H1 (cell line): ENCODE results near the gene CXCR1. TPM values are rescaled to one million over a fixed set of nuclear protein-coding genes. Genes with fewer than 3 reads are reported as not detected.
"Not testable (repeated sequence)": the region's sequence is repeated elsewhere in the genome, so short reads cannot be mapped to it uniquely, and the experiment has no call there.

Experiments used
- CTCF ChIA-PET: fragments of 300-600 bp; sonication (Branson Sonifier 250); formaldehyde crosslinking; loops from one replicate; lab custom pipeline; 2021; ENCODE audit not compliant: partially characterized antibody; lab: Charles Lee
- POLR2A ChIA-PET: fragments of 300-600 bp; sonication (Branson Sonifier 250); formaldehyde crosslinking; loops from one replicate; lab custom pipeline; 2021; ENCODE audit warnings: inconsistent platforms; ENCODE audit not compliant: partially characterized antibody; lab: Charles Lee
- DNase-seq, 2 experiments: peaks; one replicate each; pipeline versions ENCODE4 v3.0.0 to v3.0.0-alpha.2; 2010 to 2022; ENCODE audit warnings: low spot score in 2 of 2, low read depth in 1 of 2, mixed read lengths in 1 of 2
- FAIRE-seq: peaks from 2 replicates; lab custom pipeline; 2011; peaks lifted over from hg19 to GRCh38; lab: Jason Lieb, UNC
- H2AFZ ChIP-seq: 2 replicates; pipeline ENCODE4 v1.8.1; 2012; ENCODE audit warnings: low read length, inconsistent platforms
- H2AK5ac ChIP-seq: 2 replicates; pipeline ENCODE4 v1.6.1; 2013; ENCODE audit warnings: low read depth, low read length
- H2BK120ac ChIP-seq: replicated peaks from 2 replicates; pipeline ENCODE3; 2013; ENCODE audit warnings: low read depth, low read length, inconsistent platforms
- H2BK12ac ChIP-seq: 2 replicates; pipeline ENCODE4 v1.6.1; 2013; ENCODE audit warnings: low read depth, low read length
- H2BK15ac ChIP-seq: 2 replicates; pipeline ENCODE4 v1.6.1; 2013; ENCODE audit warnings: low read length
- H2BK20ac ChIP-seq: 2 replicates; pipeline ENCODE4 v1.6.1; 2013; ENCODE audit warnings: low read length
- H2BK5ac ChIP-seq: 2 replicates; pipeline ENCODE4 v1.6.1; 2013; ENCODE audit warnings: low read depth, low read length
- H3K14ac ChIP-seq: 2 replicates; pipeline ENCODE4 v1.6.1; 2013; ENCODE audit warnings: inconsistent platforms; ENCODE audit not compliant: insufficient read length
- H3K18ac ChIP-seq: 2 replicates; pipeline ENCODE4 v1.6.1; 2013; ENCODE audit warnings: low read length; ENCODE audit errors: extremely low read depth
- H3K23ac ChIP-seq: 2 replicates; pipeline ENCODE4 v1.6.1; 2013; ENCODE audit warnings: inconsistent platforms; ENCODE audit not compliant: insufficient read length
- H3K23me2 ChIP-seq: 2 replicates; pipeline ENCODE4 v1.6.1; 2013; ENCODE audit warnings: low read depth, low read length
- H3K27ac ChIP-seq: 2 replicates; pipeline ENCODE4 v1.6.1; 2011; ENCODE audit warnings: low read depth, low read length, inconsistent platforms
- H3K27me3 ChIP-seq, 4 experiments: replicated peaks in 1 of 4; 1 replicate in 1 of 4; 2 replicates in 3 of 4; pipeline versions ENCODE4 v1.6.1 to v1.8.1; 2011 to 2013; ENCODE audit warnings: low read length in 3 of 4, mild to moderate bottlenecking in 3 of 4, inconsistent platforms in 2 of 4, mixed read lengths in 2 of 4, moderate library complexity in 1 of 4; ENCODE audit not compliant: control insufficient read depth in 3 of 4, insufficient read depth in 3 of 4; ENCODE audit errors: extremely low read depth in 1 of 4
- H3K36me3 ChIP-seq, 4 experiments: 2 replicates each; pipeline versions ENCODE4 v1.6.1 to v1.8.1; 2011 to 2013; ENCODE audit warnings: mild to moderate bottlenecking in 4 of 4, low read length in 3 of 4, moderate library complexity in 2 of 4, control low read depth in 1 of 4, inconsistent platforms in 1 of 4; ENCODE audit not compliant: insufficient read depth in 4 of 4, control insufficient read depth in 2 of 4
- H3K4ac ChIP-seq: replicated peaks from 2 replicates; pipeline ENCODE3; 2013; ENCODE audit warnings: low read length, low read depth, mixed read lengths, inconsistent platforms; ENCODE audit not compliant: insufficient read length
- H3K4me1 ChIP-seq, 4 experiments: replicated peaks in 1 of 4; 1 replicate in 1 of 4; 2 replicates in 3 of 4; pipeline versions ENCODE4 v1.6.1 to v1.8.1; 2011 to 2013; ENCODE audit warnings: low read length in 3 of 4, inconsistent platforms in 2 of 4, mixed read lengths in 1 of 4; ENCODE audit not compliant: insufficient read depth in 4 of 4, control insufficient read depth in 3 of 4
- H3K4me2 ChIP-seq, 2 experiments: 2 replicates each; pipeline versions ENCODE4 v1.6.1 to v1.8.1; 2011 to 2013; ENCODE audit warnings: low read depth in 2 of 2, low read length in 2 of 2, control low read depth in 1 of 2, inconsistent platforms in 1 of 2, mild to moderate bottlenecking in 1 of 2; ENCODE audit not compliant: insufficient read depth in 1 of 2
- H3K4me3 ChIP-seq, 4 experiments: fragments of 200-600, 300-600 bp in 1 of 4; sonication (generic), shearing (Covaris generic), sonication (Bioruptor Twin) in 1 of 4; 2 replicates each; pipeline versions ENCODE4 v1.5.1 to v1.8.1; 2011 to 2016; ENCODE audit warnings: low read length in 4 of 4, low read depth in 3 of 4, control low read depth in 2 of 4, inconsistent platforms in 2 of 4, mild to moderate bottlenecking in 2 of 4, mixed read lengths in 1 of 4, moderate library complexity in 1 of 4; ENCODE audit not compliant: insufficient read depth in 2 of 4; ENCODE audit errors: extremely low read depth in 1 of 4
- H3K56ac ChIP-seq: replicated peaks from 2 replicates; pipeline ENCODE3; 2013; ENCODE audit warnings: low read depth, mild to moderate bottlenecking, mixed read lengths, low read length, inconsistent platforms; ENCODE audit not compliant: insufficient read length
- H3K79me1 ChIP-seq: 2 replicates; pipeline ENCODE4 v1.6.1; 2013; ENCODE audit warnings: low read depth, low read length, control low read depth
- H3K79me2 ChIP-seq, 2 experiments: 2 replicates each; pipeline versions ENCODE4 v1.6.1 to v1.8.1; 2012 to 2013; ENCODE audit warnings: low read length in 2 of 2, mild to moderate bottlenecking in 2 of 2, inconsistent platforms in 1 of 2; ENCODE audit not compliant: insufficient read depth in 2 of 2, control insufficient read depth in 1 of 2
- H3K9ac ChIP-seq, 4 experiments: replicated peaks in 1 of 4; 1 replicate in 1 of 4; 2 replicates in 3 of 4; pipeline versions ENCODE4 v1.6.1 to v1.8.1; 2011 to 2013; ENCODE audit warnings: low read depth in 3 of 4, low read length in 3 of 4, control low read depth in 2 of 4, mild to moderate bottlenecking in 2 of 4, moderate library complexity in 2 of 4, inconsistent platforms in 1 of 4; ENCODE audit errors: extremely low read depth in 1 of 4
- H3K9me3 ChIP-seq, 2 experiments: 2 replicates each; pipeline versions ENCODE4 v1.6.1 to v1.8.1; 2012 to 2013; ENCODE audit warnings: mild to moderate bottlenecking in 2 of 2, moderate library complexity in 2 of 2, control low read depth in 1 of 2, inconsistent platforms in 1 of 2, low read depth in 1 of 2, low read length in 1 of 2, mixed read lengths in 1 of 2; ENCODE audit not compliant: insufficient read depth in 2 of 2
- H4K20me1 ChIP-seq, 2 experiments: replicated peaks in 1 of 2; 2 replicates each; pipeline versions ENCODE3 to v1.8.1; 2011 to 2013; ENCODE audit warnings: inconsistent platforms in 2 of 2, low read length in 2 of 2, mild to moderate bottlenecking in 1 of 2; ENCODE audit not compliant: insufficient read depth in 2 of 2, control insufficient read depth in 1 of 2
- H4K5ac ChIP-seq: 2 replicates; pipeline ENCODE4 v1.6.1; 2013; ENCODE audit warnings: low read length, low read depth, mixed read lengths, inconsistent platforms; ENCODE audit not compliant: insufficient read length
- H4K8ac ChIP-seq: 2 replicates; pipeline ENCODE4 v1.8.0; 2013; ENCODE audit warnings: mild to moderate bottlenecking, moderate library complexity, low read length, inconsistent platforms; ENCODE audit not compliant: insufficient read depth; ENCODE audit errors: extremely low read depth
- H4K91ac ChIP-seq: replicated peaks from 2 replicates; pipeline ENCODE3; 2013; ENCODE audit warnings: low read length, mixed read lengths, inconsistent platforms; ENCODE audit not compliant: insufficient read length
- WGBS, 2 experiments: shearing (Covaris generic) in 1 of 2; methylation state at CpG; one replicate each; pipeline versions ENCODE4 v1.1.6 to v1.1.7; 2013 to 2015; ENCODE audit warnings: low lambda C conversion rate in 2 of 2, mixed read lengths in 2 of 2, inconsistent platforms in 1 of 2, low coverage in 1 of 2, missing lambda C conversion rate in 1 of 2; ENCODE audit not compliant: insufficient replicate concordance in 2 of 2, insufficient coverage in 1 of 2, insufficient read length in 1 of 2; ENCODE audit errors: extremely low coverage in 1 of 2, missing lambda C conversion rate in 1 of 2; 5-methylcytosine and 5-hydroxymethylcytosine counted together
- polyA plus RNA-seq, 7 experiments: library from polyadenylated mRNA; depleted of rRNA in 3 of 7; stranded (reverse) in 5 of 7; unstranded in 2 of 7; fragments of >200 nt in 5 of 7; fragments of 200-250 nt in 2 of 7; gene quantifications; 1 replicate in 5 of 7; 2 replicates in 1 of 7; 4 replicates in 1 of 7; pipeline versions ENCODE4 v1.2.1 to v1.2.3, GENCODE V29; 2011 to 2013; ENCODE audit warnings: missing spikeins in 2 of 7, mixed read lengths in 2 of 7
- total RNA-seq: library from RNA; stranded (reverse); fragmentation: NEBNext Ultra II Directional; extraction: Animal tissue kit (Norgen Biotek cat#: 25700); gene quantifications from 2 replicates; pipeline ENCODE4 v1.2.1, GENCODE V29; 2021

CXCR1 gene
- total and polyA plus RNA-seq, 2 of the 8 experiments (the other 6 are each of a cell fraction or from before 2014, with no cell fraction given): not detected

- 90% methylated on average over 3 of the region's 3 CpGs; no CpG with 5 or more reads in 1 of the 2 experiments for WGBS, 2 experiments
- not testable (repeated sequence) for H4K20me1 ChIP-seq, H3K36me3 ChIP-seq, DNase-seq, H2AK5ac ChIP-seq, H2BK20ac ChIP-seq, H3K9me3 ChIP-seq, H3K4me2 ChIP-seq, H3K79me2 ChIP-seq, H3K9ac ChIP-seq, H3K4ac ChIP-seq, H3K14ac ChIP-seq, FAIRE-seq, H2AFZ ChIP-seq, H3K56ac ChIP-seq, H3K4me3 ChIP-seq, H3K27me3 ChIP-seq, H2BK120ac ChIP-seq, H4K91ac ChIP-seq, H3K27ac ChIP-seq, H2BK15ac ChIP-seq, H2BK12ac ChIP-seq, H3K18ac ChIP-seq, H3K4me1 ChIP-seq, H4K8ac ChIP-seq, H3K23ac ChIP-seq, H4K5ac ChIP-seq, H2BK5ac ChIP-seq, H3K79me1 ChIP-seq, H3K23me2 ChIP-seq
- POLR2A ChIA-PET: interaction anchor here (3.0 kb wide), 1 partner anchor 10 kb away, joined by 9 read pairs; no protein-coding TSS in a partner anchor
- CTCF ChIA-PET: interaction anchor here (0.6 to 1.9 kb wide), 5 partner anchors 9 to 382 kb away, joined by 3 to 6 read pairs (median 4); no protein-coding TSS in a partner anchor
These were observed 5.0 kb upstream of the CXCR1 start for GRCh38 chr2:218171744-218172143.
